NAMALWA (cell line): ENCODE data around the gene TMEM63B.
"Not testable (repeated sequence)": the region's sequence is repeated elsewhere in the genome, so short reads cannot be mapped to it uniquely, and the experiment has no call there.

Experiments
- DNase-seq: peaks from one replicate; pipeline ENCODE4 v3.0.0-alpha.2; 2015; ENCODE audit warnings: low spot score

Gene TMEM63B

GRCh38 chr6:44127186-44128019, at the start of gene TMEM63B, which contains the start of gene MRPL14:
TMEM63B (plus strand) TSS chr6:44127554; CDS start chr6:44134585, 7,031 bp downstream.
MRPL14 (minus strand) TSS chr6:44127452; CDS start chr6:44116611, 10,841 bp downstream.
- DNase-seq = peak; percentile 89

- no peak for DNase-seq
Measured at GRCh38 chr6:44078219-44078826, 49.0 kb upstream of the TMEM63B start.

- peak; percentile 88 for DNase-seq
Measured at GRCh38 chr6:44078827-44079671, 48.3 kb upstream of the TMEM63B start.

GRCh38 chr6:44079672-44080071, 47.7 kb upstream of the TMEM63B start:
- DNase-seq = no peak

- no peak for DNase-seq
Measured at GRCh38 chr6:44080561-44081521, 46.5 kb upstream of the TMEM63B start.

- DNase-seq = no peak
Measured at GRCh38 chr6:44081753-44082152, 45.6 kb upstream of the TMEM63B start.

GRCh38 chr6:44082872-44083321, 44.5 kb upstream of the TMEM63B start:
- DNase-seq = no peak

- no peak for DNase-seq
Measured at GRCh38 chr6:44084231-44085014, 42.9 kb upstream of the TMEM63B start.

GRCh38 chr6:44085219-44085618, 42.1 kb upstream of the TMEM63B start:
- no peak for DNase-seq

GRCh38 chr6:44086931-44087574, 40.3 kb upstream of the TMEM63B start:
- DNase-seq = no peak

GRCh38 chr6:44087623-44088022, 39.7 kb upstream of the TMEM63B start:
- no peak for DNase-seq

- no peak for DNase-seq
Measured at GRCh38 chr6:44088827-44089590, 38.3 kb upstream of the TMEM63B start.

- DNase-seq = no peak
Measured at GRCh38 chr6:44090465-44090864, 36.9 kb upstream of the TMEM63B start.

GRCh38 chr6:44091356-44091755, 36.0 kb upstream of the TMEM63B start:
- DNase-seq = not testable (repeated sequence)

- DNase-seq = no peak
Measured at GRCh38 chr6:44091981-44092884, 35.1 kb upstream of the TMEM63B start.

GRCh38 chr6:44093066-44093465, 34.3 kb upstream of the TMEM63B start:
- DNase-seq = no peak

- DNase-seq = no peak
Measured at GRCh38 chr6:44093750-44094402, 33.5 kb upstream of the TMEM63B start.
